ENCODE data around the gene RPAIN.

The RPAIN gene

GRCh38 chr17:5419959-5420653 lies at the start of gene RPAIN:
TSS of gene RPAIN (plus strand) at chr17:5420182. CDS start at chr17:5420211, 29 bp downstream.
- Histone ChIP-seq H3K27ac (ENCODE audit: low read depth, low read length) (peak within 1 kb of the TSS; percentile 93), H3K27me3 (ENCODE audit: control insufficient read depth in 1 of 2, insufficient read depth in 2 of 2, low read length in 2 of 2) (no peaks in the 10 kb centered on the region), H3K9me3 (ENCODE audit: control insufficient read depth in 1 of 2, low read length in 2 of 2) (no peaks in the 10 kb centered on the region), H3K4me1 (ENCODE audit: control insufficient read depth in 1 of 2, insufficient read depth in 2 of 2, low read length in 2 of 2) (peaks cover 18 to 32% of the 10 kb centered on the region in 2 donors), H3K9ac (ENCODE audit: low read depth in 1 of 2, low read length in 2 of 2) (peak within 1 kb of the TSS; percentile 82 to 98), H3K4me3 (ENCODE audit: low read depth in 1 of 2, low read length in 2 of 2) (peak within 1 kb of the TSS; percentile 90 to 91), H3K36me3 (ENCODE audit: control insufficient read depth in 1 of 2, insufficient read depth in 2 of 2, low read length in 2 of 2) (peaks cover 13 to 38% of the 10 kb centered on the region in 2 donors)

GRCh38 chr17:5370411-5370810 lies 49.6 kb upstream of the RPAIN start:
- Histone ChIP-seq H3K27me3 (ENCODE audit: control insufficient read depth in 1 of 2, insufficient read depth in 2 of 2, low read length in 2 of 2) (no peaks in the 10 kb centered on the region), H3K9me3 (ENCODE audit: control insufficient read depth in 1 of 2, low read length in 2 of 2) (no peaks in the 10 kb centered on the region), H3K4me1 (ENCODE audit: control insufficient read depth in 1 of 2, insufficient read depth in 2 of 2, low read length in 2 of 2) (no peaks in the 10 kb centered on the region), H3K27ac (ENCODE audit: low read depth, low read length) (no peak overlapping the region), H3K4me3 (ENCODE audit: low read depth in 1 of 2, low read length in 2 of 2) (no peak overlapping the region), H3K36me3 (ENCODE audit: control insufficient read depth in 1 of 2, insufficient read depth in 2 of 2, low read length in 2 of 2) (peaks cover 17 to 64% of the 10 kb centered on the region in 2 donors), H3K9ac (ENCODE audit: low read depth in 1 of 2, low read length in 2 of 2) (no peak overlapping the region)

- Histone ChIP-seq H3K36me3 (ENCODE audit: control insufficient read depth in 1 of 2, insufficient read depth in 2 of 2, low read length in 2 of 2) (peaks cover 19 to 65% of the 10 kb centered on the region in 2 donors), H3K27ac (ENCODE audit: low read depth, low read length) (no peak overlapping the region)
These were observed 46.9 kb upstream of the RPAIN start for GRCh38 chr17:5373112-5373511.

GRCh38 chr17:5378566-5379207 lies 41.3 kb upstream of the RPAIN start:
- Histone ChIP-seq H3K27ac (ENCODE audit: low read depth, low read length) (no peak overlapping the region), H3K9me3 (ENCODE audit: control insufficient read depth in 1 of 2, low read length in 2 of 2) (no peaks in the 10 kb centered on the region)

More at GRCh38 chr17:5373112-5373511, 46.9 kb upstream of the RPAIN start:
- Histone ChIP-seq H3K4me3 (ENCODE audit: low read depth in 1 of 2, low read length in 2 of 2) (no peak overlapping the region), H3K9me3 (ENCODE audit: control insufficient read depth in 1 of 2, low read length in 2 of 2) (no peaks in the 10 kb centered on the region), H3K4me1 (ENCODE audit: control insufficient read depth in 1 of 2, insufficient read depth in 2 of 2, low read length in 2 of 2) (no peaks in the 10 kb centered on the region), H3K27me3 (ENCODE audit: control insufficient read depth in 1 of 2, insufficient read depth in 2 of 2, low read length in 2 of 2) (no peaks in the 10 kb centered on the region), H3K9ac (ENCODE audit: low read depth in 1 of 2, low read length in 2 of 2) (no peak overlapping the region)

GRCh38 chr17:5379351-5380107 lies 40.5 kb upstream of the RPAIN start:
- no peak overlapping the region for H3K27ac ChIP-seq (ENCODE audit: low read depth, low read length)
- H3K4me3 ChIP-seq (ENCODE audit: low read depth in 1 of 2, low read length in 2 of 2): no peak overlapping the region
- no peaks in the 10 kb centered on the region for H3K9me3 ChIP-seq (ENCODE audit: control insufficient read depth in 1 of 2, low read length in 2 of 2)
- no peaks in the 10 kb centered on the region for H3K27me3 ChIP-seq (ENCODE audit: control insufficient read depth in 1 of 2, insufficient read depth in 2 of 2, low read length in 2 of 2)
- no peaks in the 10 kb centered on the region for H3K4me1 ChIP-seq (ENCODE audit: control insufficient read depth in 1 of 2, insufficient read depth in 2 of 2, low read length in 2 of 2)
- H3K36me3 ChIP-seq (ENCODE audit: control insufficient read depth in 1 of 2, insufficient read depth in 2 of 2, low read length in 2 of 2): peaks cover 55 to 80% of the 10 kb centered on the region in 2 donors
- no peak overlapping the region for H3K9ac ChIP-seq (ENCODE audit: low read depth in 1 of 2, low read length in 2 of 2)

More at GRCh38 chr17:5378566-5379207, 41.3 kb upstream of the RPAIN start:
- H3K27me3 ChIP-seq (ENCODE audit: control insufficient read depth in 1 of 2, insufficient read depth in 2 of 2, low read length in 2 of 2): no peaks in the 10 kb centered on the region
- H3K4me3 ChIP-seq (ENCODE audit: low read depth in 1 of 2, low read length in 2 of 2): no peak overlapping the region
- H3K9ac ChIP-seq (ENCODE audit: low read depth in 1 of 2, low read length in 2 of 2): no peak overlapping the region
- H3K4me1 ChIP-seq (ENCODE audit: control insufficient read depth in 1 of 2, insufficient read depth in 2 of 2, low read length in 2 of 2): no peaks in the 10 kb centered on the region
- peaks cover 48 to 77% of the 10 kb centered on the region in 2 donors for H3K36me3 ChIP-seq (ENCODE audit: control insufficient read depth in 1 of 2, insufficient read depth in 2 of 2, low read length in 2 of 2)

GRCh38 chr17:5380491-5381135 lies 39.4 kb upstream of the RPAIN start:
- no peak overlapping the region for H3K27ac ChIP-seq (ENCODE audit: low read depth, low read length)
- no peak overlapping the region for H3K9ac ChIP-seq (ENCODE audit: low read depth in 1 of 2, low read length in 2 of 2)
- H3K36me3 ChIP-seq (ENCODE audit: control insufficient read depth in 1 of 2, insufficient read depth in 2 of 2, low read length in 2 of 2): peaks cover 65 to 84% of the 10 kb centered on the region in 2 donors
- no peak overlapping the region for H3K4me3 ChIP-seq (ENCODE audit: low read depth in 1 of 2, low read length in 2 of 2)
- H3K27me3 ChIP-seq (ENCODE audit: control insufficient read depth in 1 of 2, insufficient read depth in 2 of 2, low read length in 2 of 2): no peaks in the 10 kb centered on the region
- H3K9me3 ChIP-seq (ENCODE audit: control insufficient read depth in 1 of 2, low read length in 2 of 2): no peaks in the 10 kb centered on the region
- no peaks in the 10 kb centered on the region for H3K4me1 ChIP-seq (ENCODE audit: control insufficient read depth in 1 of 2, insufficient read depth in 2 of 2, low read length in 2 of 2)

GRCh38 chr17:5381542-5381941 lies 38.4 kb upstream of the RPAIN start:
- peaks cover 67 to 88% of the 10 kb centered on the region in 2 donors for H3K36me3 ChIP-seq (ENCODE audit: control insufficient read depth in 1 of 2, insufficient read depth in 2 of 2, low read length in 2 of 2)
- H3K4me1 ChIP-seq (ENCODE audit: control insufficient read depth in 1 of 2, insufficient read depth in 2 of 2, low read length in 2 of 2): no peaks in the 10 kb centered on the region
- H3K4me3 ChIP-seq (ENCODE audit: low read depth in 1 of 2, low read length in 2 of 2): no peak overlapping the region
- H3K27me3 ChIP-seq (ENCODE audit: control insufficient read depth in 1 of 2, insufficient read depth in 2 of 2, low read length in 2 of 2): no peaks in the 10 kb centered on the region
- no peak overlapping the region for H3K9ac ChIP-seq (ENCODE audit: low read depth in 1 of 2, low read length in 2 of 2)
- H3K9me3 ChIP-seq (ENCODE audit: control insufficient read depth in 1 of 2, low read length in 2 of 2): no peaks in the 10 kb centered on the region
- H3K27ac ChIP-seq (ENCODE audit: low read depth, low read length): no peak overlapping the region

- Histone ChIP-seq H3K9ac (ENCODE audit: low read depth in 1 of 2, low read length in 2 of 2) (no peak overlapping the region), H3K27me3 (ENCODE audit: control insufficient read depth in 1 of 2, insufficient read depth in 2 of 2, low read length in 2 of 2) (no peaks in the 10 kb centered on the region), H3K9me3 (ENCODE audit: control insufficient read depth in 1 of 2, low read length in 2 of 2) (no peaks in the 10 kb centered on the region), H3K36me3 (ENCODE audit: control insufficient read depth in 1 of 2, insufficient read depth in 2 of 2, low read length in 2 of 2) (peaks cover 47 to 76% of the 10 kb centered on the region in 2 donors), H3K4me1 (ENCODE audit: control insufficient read depth in 1 of 2, insufficient read depth in 2 of 2, low read length in 2 of 2) (no peaks in the 10 kb centered on the region), H3K4me3 (ENCODE audit: low read depth in 1 of 2, low read length in 2 of 2) (no peak overlapping the region), H3K27ac (ENCODE audit: low read depth, low read length) (no peak overlapping the region)
These were observed 28.3 kb upstream of the RPAIN start for GRCh38 chr17:5391678-5392077.

- Histone ChIP-seq H3K4me3 (ENCODE audit: low read depth in 1 of 2, low read length in 2 of 2) (no peak overlapping the region), H3K36me3 (ENCODE audit: control insufficient read depth in 1 of 2, insufficient read depth in 2 of 2, low read length in 2 of 2) (peaks cover 29 to 71% of the 10 kb centered on the region in 2 donors), H3K27me3 (ENCODE audit: control insufficient read depth in 1 of 2, insufficient read depth in 2 of 2, low read length in 2 of 2) (no peaks in the 10 kb centered on the region), H3K27ac (ENCODE audit: low read depth, low read length) (no peak overlapping the region), H3K9ac (ENCODE audit: low read depth in 1 of 2, low read length in 2 of 2) (no peak overlapping the region), H3K4me1 (ENCODE audit: control insufficient read depth in 1 of 2, insufficient read depth in 2 of 2, low read length in 2 of 2) (no peaks in the 10 kb centered on the region), H3K9me3 (ENCODE audit: control insufficient read depth in 1 of 2, low read length in 2 of 2) (no peaks in the 10 kb centered on the region)
These were observed 23.4 kb upstream of the RPAIN start for GRCh38 chr17:5396612-5397011.

Measured in duodenal mucosa (tissue), 2 donors.